GM18951 (cell line): ENCODE results near the gene RNF186.
"Not testable (repeated sequence)": the region's sequence is repeated elsewhere in the genome, so short reads cannot be mapped to it uniquely, and the experiment has no call there.

Experiments used
- POLR2A ChIP-seq: IDR thresholded peaks from 4 replicates; pipeline ENCODE4 v1.6.1; 2011; ENCODE audit warnings: mild to moderate bottlenecking; ENCODE audit not compliant: insufficient read length, insufficient read depth; ENCODE audit errors: extremely low read depth
- in situ Hi-C: fragments of 300-500 bp; cut with MboI; formaldehyde crosslinking; loops from one replicate; pipeline ENCODE4 v1.12.0; 2022; ENCODE audit warnings: low sequenced_read_pairs, mixed read lengths, inconsistent platforms; ENCODE audit not compliant: unreplicated experiment

The RNF186 gene

DNA sequence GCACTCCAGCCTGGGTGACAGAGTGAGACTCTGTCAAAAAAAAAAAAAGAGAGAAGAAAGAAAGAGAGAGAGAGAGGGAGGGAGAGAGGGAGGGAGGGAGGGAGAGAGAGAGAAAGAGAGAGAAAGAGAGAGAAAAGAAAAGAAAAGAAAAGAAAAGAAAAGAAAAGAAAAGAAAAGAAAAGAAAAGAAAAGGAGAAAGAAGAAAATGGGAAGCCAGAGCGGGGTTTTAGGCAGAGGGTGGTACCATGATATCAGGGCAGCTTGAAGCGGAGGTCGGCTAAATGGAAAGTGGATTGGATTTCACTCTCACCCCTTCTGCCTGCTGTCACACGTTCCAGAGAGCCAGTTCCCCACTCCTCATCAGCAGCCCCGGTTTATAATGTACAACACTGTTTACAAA, 17.3 kb downstream of the RNF186 start:
- in situ Hi-C loops: no loop called here
- TF ChIP-seq POLR2A: no peak

DNA sequence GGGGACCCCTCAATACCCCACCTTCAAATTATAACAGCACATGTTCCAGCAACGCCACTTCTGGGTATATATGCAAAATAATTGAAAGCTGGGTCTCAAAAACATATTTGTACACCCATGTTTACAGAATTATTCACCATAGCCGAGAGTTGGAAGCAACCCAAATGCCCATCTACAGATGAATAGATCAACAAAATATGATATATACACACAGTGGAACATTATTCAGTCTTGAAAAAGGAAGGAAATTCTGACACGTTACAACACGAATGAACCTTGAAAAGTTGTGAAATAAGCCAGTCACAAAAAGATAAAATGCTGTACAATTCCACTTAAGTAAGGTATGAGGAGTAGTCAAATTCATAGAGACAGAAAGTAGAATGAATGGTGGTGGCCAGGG, 20.5 kb downstream of the RNF186 start:
- in situ Hi-C loops: no loop called here
- TF ChIP-seq POLR2A: no peak

DNA sequence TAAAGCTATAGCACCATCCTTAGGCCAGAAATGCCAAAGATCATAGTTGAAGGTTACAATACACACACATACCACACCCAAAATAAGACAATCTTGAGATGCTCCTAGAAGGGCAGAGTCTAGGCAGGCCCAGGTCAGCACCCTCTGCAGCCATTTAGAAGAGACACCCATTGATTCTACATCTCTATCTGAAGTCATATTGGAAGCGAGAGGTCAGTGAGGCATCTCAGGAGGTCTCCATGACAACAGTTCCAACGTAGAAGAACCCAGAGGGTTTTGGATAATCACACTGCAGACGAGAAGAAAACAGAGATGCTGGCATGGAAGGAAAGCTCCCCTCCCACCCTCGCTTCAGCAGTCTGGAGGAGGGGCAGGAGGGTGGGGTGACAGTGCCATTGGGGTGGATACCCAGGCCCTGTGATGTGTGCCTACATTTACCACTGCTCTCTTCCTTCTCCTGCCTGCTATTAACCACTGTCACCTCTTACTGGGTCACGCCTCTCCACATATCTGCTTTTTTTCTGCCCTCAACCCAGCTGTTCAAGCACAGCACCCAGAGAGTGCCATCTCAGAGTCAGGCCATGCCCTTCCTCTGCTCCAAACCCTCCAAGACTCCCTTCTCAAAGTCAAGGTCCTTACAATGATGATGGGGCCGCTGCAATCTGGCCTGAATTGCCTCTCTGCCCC, 21.6 kb downstream of the RNF186 start:
- in situ Hi-C loops: no loop called here

DNA sequence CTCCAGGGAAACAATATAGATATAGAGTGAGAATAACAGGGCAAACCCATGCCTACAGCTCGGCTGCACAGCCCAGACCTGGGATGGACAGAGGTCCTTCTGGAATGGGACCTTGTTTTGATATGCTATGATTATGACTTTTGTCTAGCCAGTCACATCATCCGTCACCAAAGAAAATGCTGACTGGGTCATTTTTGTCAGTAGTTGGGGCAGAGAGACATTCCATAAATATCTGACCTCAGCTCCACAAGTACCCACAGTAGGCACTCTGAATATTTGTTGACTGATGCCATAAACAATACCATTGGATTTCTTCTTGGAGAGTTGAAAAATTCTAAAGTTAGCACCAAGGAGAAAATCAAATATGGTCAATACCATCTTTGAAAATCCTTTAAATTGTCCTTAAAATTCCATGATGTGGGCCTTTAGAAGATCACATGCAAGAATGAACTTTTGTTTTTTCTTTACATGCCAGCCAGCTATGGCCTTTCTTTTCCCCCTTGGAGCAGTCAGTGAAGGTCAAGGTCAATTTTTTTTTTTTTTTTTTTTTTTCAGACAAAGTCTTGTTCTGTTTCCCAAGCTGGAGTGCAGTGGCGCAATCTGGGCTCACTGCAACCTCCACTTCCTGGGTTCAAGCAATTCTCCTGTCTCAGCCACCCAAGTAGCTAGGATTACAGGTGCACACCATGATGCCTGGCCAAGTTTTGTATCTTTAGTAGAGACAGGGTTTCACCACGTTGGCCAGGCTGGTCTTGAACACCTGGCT, 22.7 kb downstream of the RNF186 start:
- TF ChIP-seq POLR2A: no peak
- in situ Hi-C loops: no loop called here

More for the DNA sequence above, 21.6 kb downstream of the RNF186 start:
- no peak for TF ChIP-seq POLR2A

DNA sequence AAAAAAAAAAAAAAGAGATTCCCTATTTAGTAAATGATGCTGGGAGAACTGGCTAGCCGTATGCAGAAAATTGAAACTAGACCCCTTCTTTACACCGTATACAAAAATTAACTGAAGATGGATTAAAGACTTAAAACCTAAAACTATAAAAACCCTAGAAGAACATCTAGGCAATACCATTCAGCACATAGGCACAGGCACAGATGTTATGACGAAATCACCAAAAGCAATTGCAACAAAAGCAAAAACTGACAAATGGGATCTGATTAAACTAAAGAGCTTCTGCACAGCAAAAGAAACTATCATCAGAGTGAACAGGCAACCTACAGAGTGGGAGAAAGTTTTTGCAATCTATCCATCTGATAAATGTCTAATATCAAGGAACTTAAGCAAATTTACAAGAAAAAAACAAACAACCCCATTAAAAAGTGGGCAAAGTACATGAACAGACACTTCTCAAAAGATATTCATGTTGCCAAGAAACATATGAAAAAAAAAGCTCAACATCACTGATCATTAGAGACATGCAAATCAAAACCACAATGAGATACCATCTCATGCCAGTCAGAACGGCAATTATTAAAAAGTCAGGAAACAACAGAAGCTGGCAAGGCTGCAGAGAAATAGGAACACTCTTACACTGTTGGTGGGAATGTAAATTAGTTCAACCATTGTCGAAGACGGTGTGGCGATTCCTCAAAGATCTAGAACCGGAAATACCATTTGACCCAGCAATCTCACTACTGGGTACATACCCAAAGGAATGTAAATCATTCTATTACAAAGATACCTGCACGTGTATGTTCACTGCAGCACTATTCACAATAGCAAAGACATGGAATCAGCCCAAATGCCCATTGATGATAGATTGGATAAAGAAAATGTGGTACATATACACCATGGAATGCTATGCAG, 24.8 kb downstream of the RNF186 start:
- in situ Hi-C loops: not testable (repeated sequence)

DNA sequence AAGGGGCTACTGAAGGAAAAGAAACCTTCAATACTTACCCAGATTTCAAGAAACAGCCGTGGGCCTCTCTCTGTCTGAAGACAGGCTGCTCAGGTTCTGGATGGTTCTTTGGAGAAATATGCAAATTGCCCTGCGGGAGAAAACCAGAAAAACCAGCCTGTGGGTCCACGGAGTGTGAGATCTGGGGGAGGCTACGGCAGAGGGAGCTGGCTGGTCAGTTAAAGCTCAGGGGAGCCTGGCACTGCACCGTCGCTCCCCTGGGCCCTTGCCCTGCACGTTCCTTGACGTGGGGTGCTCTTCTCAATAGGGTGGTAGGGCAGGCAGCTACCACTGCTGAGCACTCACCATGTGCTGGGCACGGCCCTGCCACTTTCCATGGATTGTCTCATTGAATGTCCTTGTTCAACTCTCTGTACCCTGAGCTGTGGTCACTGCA, 28.1 kb downstream of the RNF186 start:
- no peak for TF ChIP-seq POLR2A
- in situ Hi-C loops: no loop called here

DNA sequence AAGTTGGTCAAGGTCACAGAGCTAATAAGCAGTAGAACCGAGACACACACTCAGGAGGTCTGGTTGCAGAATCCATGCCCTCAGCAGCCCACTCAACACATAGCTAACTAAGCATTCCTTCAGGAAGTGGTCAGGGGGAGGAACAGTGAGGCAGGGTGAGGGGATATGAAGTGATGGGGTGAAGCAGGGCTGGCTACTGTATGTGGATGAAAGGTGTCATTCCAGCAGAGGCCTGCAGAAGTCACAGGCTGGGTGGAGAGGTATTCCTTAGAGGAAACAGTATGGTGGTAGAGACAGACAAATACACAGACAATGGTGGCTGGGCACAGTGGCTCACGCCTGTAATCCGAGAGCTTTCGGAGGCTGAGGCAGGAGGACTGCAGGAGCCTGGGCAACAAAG, 29.4 kb downstream of the RNF186 start:
- in situ Hi-C loops: no loop called here
- no peak for TF ChIP-seq POLR2A

- in situ Hi-C loops: no loop called here
- TF ChIP-seq POLR2A: no peak
These were observed 34.7 kb downstream of the RNF186 start for GRCh38 chr1:19780267-19780877.

DNA sequence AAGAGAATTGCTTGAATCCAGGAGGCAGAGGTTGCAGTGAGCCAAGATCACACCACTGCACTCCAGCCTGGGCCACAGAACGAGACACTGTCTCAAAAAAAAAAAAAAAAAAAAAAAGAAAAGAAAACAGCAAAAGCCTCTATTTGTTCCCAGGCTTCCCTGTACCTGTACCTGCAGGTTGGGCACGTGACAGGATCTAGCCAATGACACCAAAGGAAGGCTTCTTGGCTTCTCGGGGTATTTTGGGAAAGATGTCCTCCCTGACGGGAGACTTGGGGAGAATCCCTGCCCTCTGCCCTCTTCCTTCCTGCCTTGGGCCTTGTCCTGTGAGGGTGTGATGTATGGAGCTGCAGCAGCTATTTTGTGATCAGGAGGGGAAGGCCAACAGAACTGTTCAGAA, 38.1 kb downstream of the RNF186 start:
- TF ChIP-seq POLR2A: no peak
- in situ Hi-C loops: no loop called here

GRCh38 chr1:19776287-19776686, 38.8 kb downstream of the RNF186 start:
- TF ChIP-seq POLR2A: no peak

DNA sequence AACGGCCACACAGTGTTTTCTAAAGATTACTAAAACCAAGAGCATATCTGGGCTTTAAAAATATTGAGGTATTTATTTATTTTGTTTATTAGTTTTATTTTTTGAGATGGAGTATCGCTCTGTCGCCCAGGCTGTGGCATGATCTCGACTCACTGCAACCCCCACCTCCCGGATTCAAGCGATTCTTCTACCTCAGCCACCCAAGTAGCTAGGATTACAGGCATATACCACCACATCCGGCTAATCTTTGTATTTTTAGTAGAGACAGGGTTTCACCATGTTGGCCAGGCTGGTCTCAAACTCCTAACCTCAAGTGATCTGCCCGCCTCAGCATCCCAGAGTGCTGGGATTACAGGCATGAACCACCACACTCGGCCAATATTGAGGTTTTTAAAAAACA, 39.3 kb downstream of the RNF186 start:
- TF ChIP-seq POLR2A: no peak

More at GRCh38 chr1:19776287-19776686, 38.8 kb downstream of the RNF186 start:
- in situ Hi-C loops: no loop called here

GRCh38 chr1:19775317-19775716, 39.8 kb downstream of the RNF186 start:
- no peak for TF ChIP-seq POLR2A
- in situ Hi-C loops: no loop called here

More for the DNA sequence above, 39.3 kb downstream of the RNF186 start:
- in situ Hi-C loops: no loop called here

DNA sequence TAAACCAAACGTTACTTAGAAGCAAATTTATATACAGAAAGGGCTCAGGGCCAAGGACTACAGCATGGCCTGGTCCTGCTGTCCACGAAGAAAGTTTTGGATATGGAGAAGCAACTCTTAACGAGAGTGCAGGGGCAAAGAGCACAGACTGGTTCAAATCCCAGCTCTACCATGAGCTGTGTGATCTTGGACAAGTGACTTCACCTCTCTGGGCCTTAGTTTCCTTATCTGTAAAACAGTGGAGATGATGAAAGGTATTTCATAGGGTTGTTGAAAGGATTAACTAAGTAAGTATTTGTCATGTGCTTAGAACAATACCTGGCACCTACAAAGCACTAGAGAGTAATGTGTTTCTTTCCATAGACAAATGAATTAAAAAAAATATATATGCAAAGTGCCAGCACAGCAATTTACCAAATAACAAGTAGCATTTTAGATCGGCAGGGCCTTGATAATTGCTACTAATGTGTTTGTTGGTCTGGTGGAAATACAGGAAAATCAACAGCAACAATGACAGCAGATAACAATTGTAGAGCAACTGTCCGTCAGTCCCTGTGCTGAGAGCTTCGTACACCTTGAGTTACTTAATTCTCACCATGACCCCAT, 40.8 kb downstream of the RNF186 start:
- in situ Hi-C loops: no loop called here
- TF ChIP-seq POLR2A: no peak

GRCh38 chr1:19773485-19773884, 41.6 kb downstream of the RNF186 start:
- in situ Hi-C loops: no loop called here
- TF ChIP-seq POLR2A: no peak
